GM23338 (cell line): Measurements from ENCODE around the gene DNA2. TPM values are rescaled to one million over a fixed set of nuclear protein-coding genes. Genes with fewer than 3 reads are reported as not detected.
"Not testable (repeated sequence)": the region's sequence is repeated elsewhere in the genome, so short reads cannot be mapped to it uniquely, and the experiment has no call there.

Source experiments
- ATAC-seq: fragments of 200-7000 bp; cut with Tn5 transposase; 3 replicates; pipeline ENCODE4 v1.9.1; 2020
- DNase-seq: peaks from one replicate; pipeline ENCODE4 v3.0.0-alpha.2; 2015; ENCODE audit warnings: low spot score
- H2AFZ ChIP-seq: fragments of 200-600 bp; sonication (generic); 2 replicates; pipeline ENCODE4 v1.8.0; 2016; ENCODE audit warnings: antibody characterized with exemption, mild to moderate bottlenecking, moderate library complexity
- H3F3A ChIP-seq: fragments of 200-600 bp; sonication (generic); replicated peaks from 2 replicates; pipeline ENCODE4 v1.8.0; 2017; ENCODE audit warnings: antibody characterized with exemption, mixed run types, low read depth
- H3K27ac ChIP-seq: fragments of 200-600 bp; sonication (generic); 2 replicates; pipeline ENCODE4 v1.6.1; 2016; ENCODE audit warnings: low read depth
- H3K27me3 ChIP-seq: fragments of 200-600 bp; sonication (generic); 2 replicates; pipeline ENCODE4 v1.8.0; 2016; ENCODE audit warnings: mild to moderate bottlenecking, mixed run types, moderate library complexity; ENCODE audit not compliant: insufficient read depth
- H3K36me3 ChIP-seq: fragments of 200-600 bp; sonication (generic); 2 replicates; pipeline ENCODE4 v1.8.0; 2016; ENCODE audit warnings: mild to moderate bottlenecking; ENCODE audit not compliant: insufficient read depth
- H3K4me1 ChIP-seq: fragments of 200-600 bp; sonication (generic); 2 replicates; pipeline ENCODE4 v1.8.0; 2016; ENCODE audit warnings: mild to moderate bottlenecking, moderate library complexity; ENCODE audit not compliant: insufficient read depth
- H3K4me2 ChIP-seq: fragments of 200-600 bp; sonication (generic); 2 replicates; pipeline ENCODE4 v1.7.1; 2017; ENCODE audit warnings: mixed run types
- H3K4me3 ChIP-seq: fragments of 200-600 bp; sonication (generic); 2 replicates; pipeline ENCODE4 v1.6.1; 2016; ENCODE audit warnings: mixed run types
- H3K79me2 ChIP-seq: fragments of 200-600 bp; sonication (generic); replicated peaks from 2 replicates; pipeline ENCODE4 v1.8.0; 2017; ENCODE audit warnings: mild to moderate bottlenecking; ENCODE audit not compliant: insufficient read depth
- H3K9me2 ChIP-seq: fragments of 200-600 bp; sonication (generic); 2 replicates; pipeline ENCODE4 v1.8.0; 2017; ENCODE audit not compliant: insufficient read depth
- H4K20me1 ChIP-seq: fragments of 200-600 bp; sonication (generic); replicated peaks from 2 replicates; pipeline ENCODE4 v1.8.0; 2017; ENCODE audit warnings: mild to moderate bottlenecking; ENCODE audit not compliant: insufficient read depth
- H3K27ac Mint-ChIP-seq: 2 replicates; pipeline ENCODE4 v1.8.0; 2020; ENCODE audit warnings: inconsistent platforms, mild to moderate bottlenecking, moderate library complexity, mixed read lengths
- H3K27me3 Mint-ChIP-seq: 3 replicates; pipeline ENCODE4 v1.8.0; 2022; ENCODE audit warnings: low read depth, mild to moderate bottlenecking, moderate library complexity, mixed read lengths, inconsistent platforms; ENCODE audit not compliant: insufficient read depth, poor library complexity
- H3K36me3 Mint-ChIP-seq: 3 replicates; pipeline ENCODE4 v1.8.0; 2021; ENCODE audit warnings: low read depth, mild to moderate bottlenecking, inconsistent platforms, moderate library complexity, mixed read lengths
- H3K4me1 Mint-ChIP-seq: 3 replicates; pipeline ENCODE4 v1.8.0; 2020; ENCODE audit warnings: mild to moderate bottlenecking, inconsistent platforms, mixed read lengths
- H3K4me3 Mint-ChIP-seq: 3 replicates; pipeline ENCODE4 v1.8.0; 2021; ENCODE audit warnings: moderate library complexity, mild to moderate bottlenecking, inconsistent platforms, mixed read lengths
- H3K9me3 Mint-ChIP-seq: 3 replicates; pipeline ENCODE4 v1.8.0; 2020; ENCODE audit warnings: moderate library complexity, mild to moderate bottlenecking, inconsistent platforms, mixed read lengths
- CREB1 ChIP-seq: fragments of 250-450 bp; sonication (Bioruptor Pico); IDR thresholded peaks from 2 replicates; pipeline ENCODE4 v1.5.0; 2020; ENCODE audit warnings: low read depth, mild to moderate bottlenecking, moderate library complexity
- EZH2 ChIP-seq: fragments of 200-600 bp; sonication (generic); IDR thresholded peaks from one replicate; pipeline ENCODE4 v1.8.0; 2017; ENCODE audit warnings: antibody characterized with exemption, mild to moderate bottlenecking, low read depth; ENCODE audit not compliant: unreplicated experiment
- NANOG ChIP-seq: IDR thresholded peaks from 2 replicates; pipeline ENCODE4 v1.6.1; 2016; ENCODE audit warnings: antibody characterized with exemption, borderline replicate concordance
- POLR2AphosphoS5 ChIP-seq: IDR thresholded peaks from 2 replicates; pipeline ENCODE4 v1.6.1; 2016; ENCODE audit warnings: antibody characterized with exemption, low read depth
- STAT1 ChIP-seq: IDR thresholded peaks from one replicate; pipeline ENCODE4 v1.6.1; 2016; ENCODE audit warnings: antibody characterized with exemption; ENCODE audit not compliant: unreplicated experiment
- ZNF331 ChIP-seq: fragments of 250-450 bp; sonication (Bioruptor Pico); IDR thresholded peaks from 2 replicates; pipeline ENCODE4 v1.5.0; 2020; ENCODE audit warnings: low read depth, mild to moderate bottlenecking, moderate library complexity
- ZNF462 ChIP-seq: fragments of 250-450 bp; sonication (Bioruptor Pico); IDR thresholded peaks from 2 replicates; pipeline ENCODE4 v1.5.0; 2020; ENCODE audit warnings: mild to moderate bottlenecking, moderate library complexity
- polyA plus RNA-seq: library from polyadenylated mRNA; unstranded; fragments of >200 nt; fragmentation: Nextera tagmentation; extraction: Ambion mirVana; gene quantifications from 2 replicates; pipeline ENCODE4 v1.2.1, GENCODE V29; 2016
- total RNA-seq: library from RNA; depleted of rRNA; stranded (reverse); fragments of >200 nt; shearing (Covaris generic); gene quantifications from 2 replicates; pipeline ENCODE4 v1.2.3, GENCODE V29; 2014
- TF ChIP-seq, protein P1 (sequence below), 2 experiments: fragments of 200-600 bp in 1 of 2; sonication (generic) in 1 of 2; conservative IDR thresholded peaks; 2 replicates each; pipeline versions ENCODE4 v1.5.1 to v1.6.1; 2016 to 2017; ENCODE audit warnings: antibody characterized with exemption in 2 of 2, low read depth in 2 of 2, mild to moderate bottlenecking in 2 of 2, moderate library complexity in 1 of 2

Gene DNA2
- total and polyA plus RNA-seq, 2 experiments from 2014 or later, result 25.6 to 49.3 TPM

DNA sequence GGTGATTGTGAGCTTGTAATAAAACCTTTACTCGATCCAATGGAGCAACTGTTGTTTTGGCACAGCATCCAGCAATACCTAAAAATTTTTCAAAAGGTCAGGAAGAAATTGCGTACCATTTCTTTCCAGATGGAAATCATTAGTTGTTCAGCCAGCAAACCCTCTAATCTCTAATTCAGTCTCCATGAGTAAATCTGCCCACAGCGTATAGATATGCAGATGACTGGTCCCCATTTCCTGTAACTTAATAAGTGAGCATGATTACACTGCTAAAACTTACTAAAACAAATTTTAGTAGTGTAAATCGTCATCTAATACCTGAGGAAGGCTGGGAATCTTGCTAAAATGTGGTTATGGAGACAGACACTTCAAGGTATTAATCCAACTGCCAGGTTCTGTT is 45.0 kb upstream of the DNA2 start:
- Histone ChIP-seq H2AFZ (no peak overlapping the region), H3K9me2 (no peaks in the 10 kb centered on the region), H3K4me1 (no peaks in the 10 kb centered on the region; the same call in 1 of the 2 replicates), H3F3A (no peaks in the 10 kb centered on the region), H3K4me2 (no peak overlapping the region), H3K27me3 (no peaks in the 10 kb centered on the region), H3K27ac (peak overlapping the region; percentile 8; the same call in 1 of the 2 replicates), H3K4me3 (no peak overlapping the region), H3K79me2 (no peaks in the 10 kb centered on the region), H3K36me3 (no peaks in the 10 kb centered on the region), H4K20me1 (no peaks in the 10 kb centered on the region; the same call in 1 of the 2 replicates)
- Mint-ChIP-seq H3K4me1 (peaks cover 10% of the 10 kb centered on the region; the same call in 2 of the 3 replicates), H3K27me3 (peaks cover 2% of the 10 kb centered on the region), H3K9me3 (no peaks in the 10 kb centered on the region), H3K27ac (peak overlapping the region; percentile 78), H3K36me3 (no peaks in the 10 kb centered on the region), H3K4me3 (no peak overlapping the region)
- no peak for DNase-seq
- ATAC-seq, result no peak
- TF ChIP-seq, protein P1, sequence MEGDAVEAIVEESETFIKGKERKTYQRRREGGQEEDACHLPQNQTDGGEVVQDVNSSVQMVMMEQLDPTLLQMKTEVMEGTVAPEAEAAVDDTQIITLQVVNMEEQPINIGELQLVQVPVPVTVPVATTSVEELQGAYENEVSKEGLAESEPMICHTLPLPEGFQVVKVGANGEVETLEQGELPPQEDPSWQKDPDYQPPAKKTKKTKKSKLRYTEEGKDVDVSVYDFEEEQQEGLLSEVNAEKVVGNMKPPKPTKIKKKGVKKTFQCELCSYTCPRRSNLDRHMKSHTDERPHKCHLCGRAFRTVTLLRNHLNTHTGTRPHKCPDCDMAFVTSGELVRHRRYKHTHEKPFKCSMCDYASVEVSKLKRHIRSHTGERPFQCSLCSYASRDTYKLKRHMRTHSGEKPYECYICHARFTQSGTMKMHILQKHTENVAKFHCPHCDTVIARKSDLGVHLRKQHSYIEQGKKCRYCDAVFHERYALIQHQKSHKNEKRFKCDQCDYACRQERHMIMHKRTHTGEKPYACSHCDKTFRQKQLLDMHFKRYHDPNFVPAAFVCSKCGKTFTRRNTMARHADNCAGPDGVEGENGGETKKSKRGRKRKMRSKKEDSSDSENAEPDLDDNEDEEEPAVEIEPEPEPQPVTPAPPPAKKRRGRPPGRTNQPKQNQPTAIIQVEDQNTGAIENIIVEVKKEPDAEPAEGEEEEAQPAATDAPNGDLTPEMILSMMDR (conservative IDR thresholded peaks at IDR 0.05; ENCODE audit: low read depth in 2 of 2), result no peak

DNA sequence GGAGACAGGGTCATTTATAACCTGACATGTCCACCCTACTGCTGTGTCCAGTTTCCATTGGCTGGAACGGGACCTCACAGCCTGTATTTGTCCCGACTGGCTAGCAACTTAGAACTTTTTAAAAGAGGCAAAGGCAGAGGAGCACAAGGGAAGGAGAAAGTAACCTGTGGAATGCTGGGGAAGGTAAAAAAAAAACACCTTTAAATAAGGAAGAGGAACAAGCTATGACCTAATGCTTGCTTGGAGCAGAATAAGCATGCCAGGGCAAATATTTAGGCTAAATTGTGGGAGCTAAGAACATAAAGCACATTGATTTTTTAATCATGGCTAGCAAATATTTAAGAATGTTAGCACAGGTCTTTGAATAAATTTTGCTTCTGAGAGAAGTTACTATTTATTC is 44.4 kb upstream of the DNA2 start:
- H3K4me2 ChIP-seq, H3K4me3 ChIP-seq, H4K20me1 ChIP-seq, H3K27me3 ChIP-seq, H3K36me3 Mint-ChIP-seq, DNase-seq, H3K4me1 Mint-ChIP-seq, H2AFZ ChIP-seq, H3K9me2 ChIP-seq, H3K4me3 Mint-ChIP-seq, H3K27me3 Mint-ChIP-seq, H3K9me3 Mint-ChIP-seq, H3K4me1 ChIP-seq, H3K36me3 ChIP-seq, H3K79me2 ChIP-seq, ATAC-seq, H3F3A ChIP-seq: not testable (repeated sequence)
- peak overlapping the region; percentile 10; the same call in 1 of the 2 replicates for H3K27ac Mint-ChIP-seq
- H3K27ac ChIP-seq, result peak overlapping the region; percentile 8; the same call in 1 of the 2 replicates

- H4K20me1 ChIP-seq, result no peaks in the 10 kb centered on the region; the same call in none of the 2 replicates
- H3K27me3 ChIP-seq, result no peaks in the 10 kb centered on the region
- H3K36me3 ChIP-seq, result no peaks in the 10 kb centered on the region
- ATAC-seq (no peak), DNase-seq (no peak)
- 0 out of 3 replicates have a peak, but pooled peaks cover 4% of the 10 kb centered on the region for H3K36me3 Mint-ChIP-seq
- H3K27ac ChIP-seq, result peak overlapping the region; percentile 16; the same call in 1 of the 2 replicates
- H3K27ac Mint-ChIP-seq, result no peak overlapping the region
- no peak overlapping the region for H2AFZ ChIP-seq
- no peak overlapping the region for H3K4me3 Mint-ChIP-seq
- no peaks in the 10 kb centered on the region for H3K9me3 Mint-ChIP-seq
- no peak overlapping the region for H3K4me2 ChIP-seq
- no peaks in the 10 kb centered on the region for H3K27me3 Mint-ChIP-seq
- H3K4me1 Mint-ChIP-seq, result no peaks in the 10 kb centered on the region
- H3F3A ChIP-seq, result no peaks in the 10 kb centered on the region
- H3K79me2 ChIP-seq, result no peaks in the 10 kb centered on the region
- H3K4me3 ChIP-seq, result no peak overlapping the region
- no peaks in the 10 kb centered on the region for H3K9me2 ChIP-seq
- H3K4me1 ChIP-seq, result no peaks in the 10 kb centered on the region
- TF ChIP-seq EZH2 (no peak), NANOG (no peak), POLR2AphosphoS5 (no peak), ZNF331 (no peak), CREB1 (CRISPR knock-in tag) (no peak), ZNF462 (CRISPR knock-in tag) (no peak), STAT1 (no peak)
Observed at GRCh38 chr10:68508090-68508489, 36.3 kb upstream of the DNA2 start.
